PC-9 (cell line): Measurements from ENCODE around the gene DIAPH3. TPM values are rescaled to one million over a fixed set of nuclear protein-coding genes. Genes with fewer than 3 reads are reported as not detected.
A peak's percentile ranks its signal among the peaks of the same experiment; 100 is the strongest.

ENCODE experiments used
- BruUV-seq: library from RNA; stranded (reverse); fragments of 400-500 nt; replicated peaks from 2 replicates; lab custom pipeline; 2021; lab: Mats Ljungman, UMichigan
- CTCF ChIA-PET: fragments of 300-600 bp; sonication (Branson Sonifier 250); formaldehyde crosslinking; loops from one replicate; lab custom pipeline; 2022; ENCODE audit warnings: antibody characterized with exemption; lab: Charles Lee
- POLR2A ChIA-PET: fragments of 300-600 bp; sonication (Branson Sonifier 250); formaldehyde crosslinking; loops from one replicate; lab custom pipeline; 2022; ENCODE audit warnings: antibody characterized with exemption; ENCODE audit not compliant: unreplicated experiment; lab: Charles Lee
- DNase-seq, 2 experiments: peaks; one replicate each; pipeline versions ENCODE4 v3.0.0 to v3.0.0-alpha.2; 2015 to 2022; ENCODE audit warnings: mixed read lengths in 1 of 2
- H2AFZ ChIP-seq: fragments of 200-600 bp; sonication (generic); 2 replicates; pipeline ENCODE4 v1.8.1; 2017; ENCODE audit warnings: antibody characterized with exemption
- H3F3A ChIP-seq: fragments of 200-600 bp; sonication (generic); 2 replicates; pipeline ENCODE4 v1.8.1; 2017; ENCODE audit warnings: antibody characterized with exemption, mild to moderate bottlenecking, low read depth; ENCODE audit not compliant: insufficient read depth
- H3K27ac ChIP-seq: fragments of 200-600 bp; sonication (generic); 2 replicates; pipeline ENCODE4 v1.6.1; 2016; ENCODE audit warnings: mixed run types
- H3K27me3 ChIP-seq: fragments of 200-600 bp; sonication (generic); 2 replicates; pipeline ENCODE4 v1.6.1; 2016; ENCODE audit warnings: low read depth, mixed run types; ENCODE audit not compliant: insufficient read depth
- H3K36me3 ChIP-seq: fragments of 200-600 bp; sonication (generic); 2 replicates; pipeline ENCODE4 v1.6.1; 2016; ENCODE audit warnings: low read depth, mixed run types
- H3K4me1 ChIP-seq: fragments of 200-600 bp; sonication (generic); replicated peaks from 2 replicates; pipeline ENCODE4 v1.6.1; 2016; ENCODE audit warnings: mixed run types; ENCODE audit not compliant: insufficient read depth
- H3K4me2 ChIP-seq: fragments of 200-600 bp; sonication (generic); 2 replicates; pipeline ENCODE4 v1.6.1; 2017; ENCODE audit warnings: mixed run types
- H3K4me3 ChIP-seq: fragments of 200-600 bp; sonication (generic); 2 replicates; pipeline ENCODE4 v1.6.1; 2016; ENCODE audit warnings: mixed run types
- H3K79me2 ChIP-seq: fragments of 200-600 bp; sonication (generic); 2 replicates; pipeline ENCODE4 v1.6.1; 2017; ENCODE audit warnings: low read depth, mixed run types
- H3K9me2 ChIP-seq: fragments of 200-600 bp; sonication (generic); 2 replicates; pipeline ENCODE4 v1.8.1; 2017; ENCODE audit warnings: mild to moderate bottlenecking; ENCODE audit not compliant: insufficient read depth
- H3K9me3 ChIP-seq: fragments of 200-600 bp; sonication (generic); 2 replicates; pipeline ENCODE4 v1.8.1; 2016; ENCODE audit warnings: low read depth; ENCODE audit not compliant: insufficient read depth
- H4K20me1 ChIP-seq: fragments of 200-600 bp; sonication (generic); 2 replicates; pipeline ENCODE4 v1.8.1; 2017; ENCODE audit not compliant: insufficient read depth
- CTCF ChIP-seq: fragments of 200-600 bp; sonication (generic); conservative IDR thresholded peaks from 2 replicates; pipeline ENCODE4 v1.6.1; 2017; ENCODE audit warnings: mixed run types, antibody characterized with exemption, mild to moderate bottlenecking, moderate library complexity
- EZH2 ChIP-seq: fragments of 200-600 bp; sonication (generic); IDR thresholded peaks from 2 replicates; pipeline ENCODE4 v1.8.0; 2017; ENCODE audit warnings: antibody characterized with exemption, low read depth
- intact Hi-C: fragments of 100-400 bp; cut with micrococcal nuclease; formaldehyde crosslinking; loops from one replicate; pipeline ENCODE4 v1.10.0; 2022; ENCODE audit not compliant: unreplicated experiment
- total RNA-seq: library from RNA; stranded (reverse); gene quantifications from 2 replicates; pipeline ENCODE4 v1.2.3, GENCODE V29; 2021

Gene DIAPH3
- total RNA-seq, 1 experiment from 2014 or later = 39.3 TPM

GRCh38 chr13:59776924-59777690, 386.6 kb downstream of the DIAPH3 start:
- Histone ChIP-seq H3K9me3 (peaks cover 5% of the 10 kb centered on the region; the same call in 1 of the 2 replicates), H3K4me2 (no peak overlapping the region), H3K4me1 (no peaks in the 10 kb centered on the region), H2AFZ (no peak overlapping the region), H4K20me1 (no peaks in the 10 kb centered on the region), H3K79me2 (no peaks in the 10 kb centered on the region), H3K27ac (no peak overlapping the region), H3F3A (no peaks in the 10 kb centered on the region), H3K27me3 (no peaks in the 10 kb centered on the region), H3K36me3 (no peaks in the 10 kb centered on the region), H3K9me2 (0 out of 2 replicates have a peak, but pooled peaks cover 4% of the 10 kb centered on the region), H3K4me3 (no peak overlapping the region)
- POLR2A ChIA-PET = no interaction called here
- intact Hi-C loops = no loop called here
- TF ChIP-seq EZH2 = no peak
- no peak for TF ChIP-seq CTCF
- no TSS peak for BruUV-seq
- peak in 1 of 2 experiments; percentile 41 for DNase-seq
- CTCF ChIA-PET = no interaction called here

GRCh38 chr13:59774491-59774971, 389.2 kb downstream of the DIAPH3 start:
- DNase-seq = peak in 1 of 2 experiments; percentile 46
- no peak for TF ChIP-seq CTCF
- H3K4me2 ChIP-seq = no peak overlapping the region

GRCh38 chr13:59771272-59771671, 392.5 kb downstream of the DIAPH3 start:
- no peak overlapping the region for H2AFZ ChIP-seq
- no peak overlapping the region for H3K4me3 ChIP-seq
- H3K36me3 ChIP-seq = no peaks in the 10 kb centered on the region
- intact Hi-C loops = no loop called here
- no TSS peak for BruUV-seq
- 0 out of 2 replicates have a peak, but pooled peaks cover 1% of the 10 kb centered on the region for H3K9me2 ChIP-seq
- H3K9me3 ChIP-seq = no peaks in the 10 kb centered on the region; the same call in 1 of the 2 replicates
- no peaks in the 10 kb centered on the region for H4K20me1 ChIP-seq
- DNase-seq = no peak
- TF ChIP-seq EZH2 (no peak), CTCF (peak; percentile 57; the same call in 1 of the 2 replicates)
- H3K79me2 ChIP-seq = no peaks in the 10 kb centered on the region
- H3K4me2 ChIP-seq = no peak overlapping the region
- no peaks in the 10 kb centered on the region for H3F3A ChIP-seq
- CTCF ChIA-PET = no interaction called here
- H3K27me3 ChIP-seq = no peaks in the 10 kb centered on the region
- POLR2A ChIA-PET = interaction anchor here (0.5 to 0.6 kb wide), 2 partner anchors 20 to 232 kb away, joined by 4 to 7 read pairs; no protein-coding TSS in a partner anchor
- no peak overlapping the region for H3K27ac ChIP-seq
- no peaks in the 10 kb centered on the region for H3K4me1 ChIP-seq

More at GRCh38 chr13:59774491-59774971, 389.2 kb downstream of the DIAPH3 start:
- Histone ChIP-seq H3F3A (no peaks in the 10 kb centered on the region), H3K27me3 (no peaks in the 10 kb centered on the region), H3K4me1 (no peaks in the 10 kb centered on the region), H3K79me2 (no peaks in the 10 kb centered on the region), H2AFZ (no peak overlapping the region), H3K27ac (no peak overlapping the region), H3K9me2 (0 out of 2 replicates have a peak, but pooled peaks cover 4% of the 10 kb centered on the region), H3K4me3 (no peak overlapping the region), H4K20me1 (no peaks in the 10 kb centered on the region), H3K36me3 (no peaks in the 10 kb centered on the region), H3K9me3 (peaks cover 5% of the 10 kb centered on the region; the same call in 1 of the 2 replicates)
- ChIA-PET CTCF (no interaction called here), POLR2A (no interaction called here)
- BruUV-seq = no TSS peak
- intact Hi-C loops = no loop called here
